Measurements from ENCODE around the gene MAD1L1.
"Not testable (repeated sequence)": the region's sequence is repeated elsewhere in the genome, so short reads cannot be mapped to it uniquely, and the experiment has no call there.

MAD1L1 gene

DNA sequence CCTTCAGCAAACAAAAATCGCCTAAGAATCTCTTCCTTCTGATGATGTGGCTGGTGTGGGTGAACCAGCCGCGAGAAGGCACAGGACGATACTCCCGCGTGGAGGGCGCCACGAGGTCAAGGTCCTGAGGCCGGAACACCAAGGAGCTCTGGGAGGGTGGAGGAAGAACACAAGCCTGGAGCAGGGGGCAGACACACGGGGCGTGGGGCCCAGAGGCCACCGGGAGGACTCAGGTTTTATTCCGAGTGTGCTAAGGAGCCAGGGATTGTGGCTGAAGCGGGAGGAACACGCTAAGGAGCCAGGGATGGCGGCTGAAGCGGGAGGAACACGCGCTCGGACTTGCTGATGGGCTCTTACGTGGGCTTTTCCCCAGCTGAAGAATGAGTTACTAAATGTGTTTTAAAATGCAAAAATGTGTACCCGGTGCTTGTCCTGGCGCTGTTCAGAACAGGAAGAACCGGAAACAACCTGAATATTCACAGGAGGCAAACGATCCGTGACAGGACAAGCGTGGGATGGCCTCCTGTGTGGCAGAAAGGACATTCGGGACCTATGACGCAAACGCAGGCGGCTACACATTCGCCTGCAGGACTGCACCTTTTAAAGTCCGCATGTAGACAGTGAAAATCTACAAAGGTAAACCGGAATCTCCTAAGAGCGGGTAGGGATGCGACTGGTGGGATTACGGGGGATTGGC lies 64.0 kb downstream of the MAD1L1 start:
- DNase-seq = no peak
- no peaks in the 10 kb centered on the region for H3K4me1 ChIP-seq (ENCODE audit: control insufficient read depth, insufficient read depth, low read length, poor library complexity, severe bottlenecking)
- H3K9me3 ChIP-seq (ENCODE audit: control insufficient read depth, low read length) = no peaks in the 10 kb centered on the region

DNA sequence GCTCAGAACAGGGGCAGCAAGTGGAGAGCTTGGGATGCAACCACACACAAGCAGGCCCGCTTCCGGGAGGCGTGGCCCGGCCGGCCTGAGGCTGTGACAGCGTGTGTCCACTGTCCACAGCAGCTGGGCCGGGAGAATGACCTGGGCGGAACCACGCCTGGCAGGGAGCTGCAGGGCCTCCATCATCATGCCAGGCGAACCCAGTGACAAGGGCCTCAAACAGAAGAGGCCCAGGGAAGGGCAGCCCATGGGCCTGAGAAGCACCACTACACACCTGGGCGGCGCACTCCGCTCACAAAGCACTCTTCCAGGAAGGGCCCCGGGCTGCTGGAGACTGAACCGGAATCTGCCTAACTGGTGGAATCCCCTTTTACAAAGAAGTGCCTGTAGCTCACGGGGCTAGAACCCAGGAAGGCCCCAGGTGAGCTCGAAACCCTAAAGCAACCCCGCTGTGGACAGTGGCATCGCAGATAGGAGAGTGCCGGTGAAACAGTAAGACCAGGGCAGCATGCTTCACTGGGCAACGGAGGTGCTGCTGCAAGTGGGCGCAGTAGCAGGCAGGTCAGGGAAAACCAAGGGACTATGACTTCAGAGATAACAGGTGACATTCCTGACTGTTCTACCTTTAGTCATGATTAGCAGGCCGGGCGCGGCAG lies 66.0 kb downstream of the MAD1L1 start:
- DNase-seq = no peak
- H3K27ac ChIP-seq (ENCODE audit: insufficient read depth, low read length, poor library complexity, severe bottlenecking) = no peak overlapping the region
- H3K4me3 ChIP-seq (ENCODE audit: insufficient read depth, low read depth, low read length, poor library complexity, severe bottlenecking) = no peak overlapping the region
- no peaks in the 10 kb centered on the region for H3K27me3 ChIP-seq (replicated peaks; ENCODE audit: control insufficient read depth, insufficient read depth, low read length, poor library complexity, severe bottlenecking)
- H3K4me1 ChIP-seq (ENCODE audit: control insufficient read depth, insufficient read depth, low read length, poor library complexity, severe bottlenecking) = no peaks in the 10 kb centered on the region
- H3K9me3 ChIP-seq (ENCODE audit: control insufficient read depth, low read length) = no peaks in the 10 kb centered on the region
- H3K36me3 ChIP-seq (ENCODE audit: control insufficient read depth, insufficient read depth, low read length) = no peaks in the 10 kb centered on the region

More for the DNA sequence above, 64.0 kb downstream of the MAD1L1 start:
- Histone ChIP-seq H3K27me3 (replicated peaks; ENCODE audit: control insufficient read depth, insufficient read depth, low read length, poor library complexity, severe bottlenecking) (no peaks in the 10 kb centered on the region), H3K36me3 (ENCODE audit: control insufficient read depth, insufficient read depth, low read length) (no peaks in the 10 kb centered on the region), H3K4me3 (ENCODE audit: insufficient read depth, low read depth, low read length, poor library complexity, severe bottlenecking) (no peak overlapping the region), H3K27ac (ENCODE audit: insufficient read depth, low read length, poor library complexity, severe bottlenecking) (no peak overlapping the region)

- no peaks in the 10 kb centered on the region for H3K36me3 ChIP-seq (ENCODE audit: control insufficient read depth, insufficient read depth, low read length)
- no peaks in the 10 kb centered on the region for H3K9me3 ChIP-seq (ENCODE audit: control insufficient read depth, low read length)
- no peak overlapping the region for H3K4me3 ChIP-seq (ENCODE audit: insufficient read depth, low read depth, low read length, poor library complexity, severe bottlenecking)
- no peaks in the 10 kb centered on the region for H3K4me1 ChIP-seq (ENCODE audit: control insufficient read depth, insufficient read depth, low read length, poor library complexity, severe bottlenecking)
- H3K27ac ChIP-seq (ENCODE audit: insufficient read depth, low read length, poor library complexity, severe bottlenecking) = no peak overlapping the region
- H3K27me3 ChIP-seq (replicated peaks; ENCODE audit: control insufficient read depth, insufficient read depth, low read length, poor library complexity, severe bottlenecking) = no peaks in the 10 kb centered on the region
- DNase-seq = no peak
These were observed 66.8 kb downstream of the MAD1L1 start for GRCh38 chr7:2165610-2166594.

DNA sequence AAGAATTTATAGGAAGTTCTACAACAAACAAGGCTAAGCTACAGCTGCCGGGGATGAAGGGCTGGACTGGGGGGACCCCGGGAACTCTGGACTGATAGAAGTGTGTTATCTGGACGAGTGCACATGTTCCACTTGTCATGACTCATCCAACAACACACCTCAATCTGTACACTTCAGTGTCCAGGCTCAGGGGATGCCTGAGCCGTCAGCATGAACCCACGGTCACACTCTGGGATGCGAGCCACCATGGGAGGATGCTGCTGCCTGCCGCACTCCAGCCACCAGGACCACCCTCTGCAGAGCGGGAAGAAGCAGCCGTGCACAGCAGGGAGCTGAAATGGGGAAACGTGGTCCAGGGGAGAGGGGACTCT lies 67.5 kb downstream of the MAD1L1 start:
- DNase-seq = no peak
- no peaks in the 10 kb centered on the region for H3K4me1 ChIP-seq (ENCODE audit: control insufficient read depth, insufficient read depth, low read length, poor library complexity, severe bottlenecking)
- no peaks in the 10 kb centered on the region for H3K9me3 ChIP-seq (ENCODE audit: control insufficient read depth, low read length)
- no peaks in the 10 kb centered on the region for H3K27me3 ChIP-seq (replicated peaks; ENCODE audit: control insufficient read depth, insufficient read depth, low read length, poor library complexity, severe bottlenecking)
- H3K36me3 ChIP-seq (ENCODE audit: control insufficient read depth, insufficient read depth, low read length) = no peaks in the 10 kb centered on the region
- no peak overlapping the region for H3K27ac ChIP-seq (ENCODE audit: insufficient read depth, low read length, poor library complexity, severe bottlenecking)
- no peak overlapping the region for H3K4me3 ChIP-seq (ENCODE audit: insufficient read depth, low read depth, low read length, poor library complexity, severe bottlenecking)

DNA sequence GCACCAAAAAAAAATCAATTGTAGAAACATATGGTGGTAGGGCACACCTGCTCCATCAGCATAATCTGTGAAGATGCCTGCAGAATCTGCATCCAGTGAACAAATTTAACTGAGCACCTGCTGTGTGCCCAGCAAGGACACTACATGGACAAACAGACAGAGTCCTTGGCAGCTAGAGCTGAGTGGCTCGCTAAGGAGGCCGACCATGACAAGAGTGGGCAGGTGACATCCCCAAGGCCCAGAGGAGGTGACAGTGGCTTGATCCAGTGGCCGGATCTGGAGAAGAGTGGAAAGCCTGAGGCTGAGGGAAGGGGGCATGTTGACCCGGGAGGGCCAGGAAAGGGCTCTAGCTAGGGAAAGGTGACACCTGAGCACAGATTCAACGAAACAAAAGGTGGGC lies 68.1 kb downstream of the MAD1L1 start:
- H3K27me3 ChIP-seq (replicated peaks; ENCODE audit: control insufficient read depth, insufficient read depth, low read length, poor library complexity, severe bottlenecking) = no peaks in the 10 kb centered on the region
- no peaks in the 10 kb centered on the region for H3K36me3 ChIP-seq (ENCODE audit: control insufficient read depth, insufficient read depth, low read length)
- no peak overlapping the region for H3K4me3 ChIP-seq (ENCODE audit: insufficient read depth, low read depth, low read length, poor library complexity, severe bottlenecking)
- no peaks in the 10 kb centered on the region for H3K4me1 ChIP-seq (ENCODE audit: control insufficient read depth, insufficient read depth, low read length, poor library complexity, severe bottlenecking)
- DNase-seq = no peak
- no peaks in the 10 kb centered on the region for H3K9me3 ChIP-seq (ENCODE audit: control insufficient read depth, low read length)
- H3K27ac ChIP-seq (ENCODE audit: insufficient read depth, low read length, poor library complexity, severe bottlenecking) = no peak overlapping the region

- no peaks in the 10 kb centered on the region for H3K4me1 ChIP-seq (ENCODE audit: control insufficient read depth, insufficient read depth, low read length, poor library complexity, severe bottlenecking)
- H3K9me3 ChIP-seq (ENCODE audit: control insufficient read depth, low read length) = no peaks in the 10 kb centered on the region
- no peak overlapping the region for H3K27ac ChIP-seq (ENCODE audit: insufficient read depth, low read length, poor library complexity, severe bottlenecking)
- H3K27me3 ChIP-seq (replicated peaks; ENCODE audit: control insufficient read depth, insufficient read depth, low read length, poor library complexity, severe bottlenecking) = no peaks in the 10 kb centered on the region
- H3K4me3 ChIP-seq (ENCODE audit: insufficient read depth, low read depth, low read length, poor library complexity, severe bottlenecking) = no peak overlapping the region
- H3K36me3 ChIP-seq (ENCODE audit: control insufficient read depth, insufficient read depth, low read length) = no peaks in the 10 kb centered on the region
- DNase-seq = no peak
These were observed 68.9 kb downstream of the MAD1L1 start for GRCh38 chr7:2163600-2164555.

DNA sequence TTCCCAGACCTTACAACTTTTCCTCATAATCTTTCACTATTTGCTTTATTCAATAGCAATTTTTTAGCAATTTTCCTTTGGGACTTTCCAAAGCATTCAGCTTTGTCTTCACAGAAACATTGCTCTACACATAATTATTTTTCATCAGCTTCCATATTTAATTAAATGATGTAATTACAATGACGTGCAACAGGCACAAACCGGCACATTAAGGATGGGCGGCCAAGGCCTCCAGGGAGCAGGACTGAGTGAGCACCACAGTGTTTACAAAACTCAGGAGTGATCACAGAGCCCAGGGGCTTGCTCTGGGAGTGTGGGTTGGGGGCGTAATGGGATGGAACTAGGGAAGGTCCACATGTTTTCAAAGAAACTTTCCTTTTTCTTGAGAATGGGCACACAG lies 69.8 kb downstream of the MAD1L1 start:
- Histone ChIP-seq H3K36me3 (ENCODE audit: control insufficient read depth, insufficient read depth, low read length) (no peaks in the 10 kb centered on the region), H3K9me3 (ENCODE audit: control insufficient read depth, low read length) (no peaks in the 10 kb centered on the region), H3K4me3 (ENCODE audit: insufficient read depth, low read depth, low read length, poor library complexity, severe bottlenecking) (no peak overlapping the region), H3K27ac (ENCODE audit: insufficient read depth, low read length, poor library complexity, severe bottlenecking) (no peak overlapping the region), H3K4me1 (ENCODE audit: control insufficient read depth, insufficient read depth, low read length, poor library complexity, severe bottlenecking) (no peaks in the 10 kb centered on the region), H3K27me3 (replicated peaks; ENCODE audit: control insufficient read depth, insufficient read depth, low read length, poor library complexity, severe bottlenecking) (no peaks in the 10 kb centered on the region)
- no peak for DNase-seq

GRCh38 chr7:2162004-2162902 lies 70.5 kb downstream of the MAD1L1 start:
- H3K27me3 ChIP-seq (replicated peaks; ENCODE audit: control insufficient read depth, insufficient read depth, low read length, poor library complexity, severe bottlenecking); H3K27ac ChIP-seq (ENCODE audit: insufficient read depth, low read length, poor library complexity, severe bottlenecking); H3K36me3 ChIP-seq (ENCODE audit: control insufficient read depth, insufficient read depth, low read length); DNase-seq; H3K4me1 ChIP-seq (ENCODE audit: control insufficient read depth, insufficient read depth, low read length, poor library complexity, severe bottlenecking); H3K9me3 ChIP-seq (ENCODE audit: control insufficient read depth, low read length); H3K4me3 ChIP-seq (ENCODE audit: insufficient read depth, low read depth, low read length, poor library complexity, severe bottlenecking): not testable (repeated sequence)

DNA sequence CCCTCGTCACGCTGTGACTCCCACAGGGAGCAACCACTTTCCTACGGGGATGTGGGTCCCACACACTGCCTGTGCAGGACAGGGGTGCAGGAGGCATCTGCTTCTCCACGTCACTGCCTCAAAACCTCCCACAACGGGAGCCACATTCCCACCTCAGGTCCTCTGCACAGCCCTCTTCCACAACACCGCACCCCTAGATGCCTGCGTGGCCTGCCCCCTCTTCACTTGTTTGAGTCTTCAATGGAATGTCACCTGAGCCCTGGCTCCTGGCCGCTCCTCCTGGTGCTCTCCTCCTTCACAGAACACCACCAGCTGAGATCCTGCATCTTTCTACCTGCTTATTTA lies 73.6 kb downstream of the MAD1L1 start:
- no peak for DNase-seq
- no peaks in the 10 kb centered on the region for H3K36me3 ChIP-seq (ENCODE audit: control insufficient read depth, insufficient read depth, low read length)
- H3K4me3 ChIP-seq (ENCODE audit: insufficient read depth, low read depth, low read length, poor library complexity, severe bottlenecking) = no peak overlapping the region
- no peaks in the 10 kb centered on the region for H3K4me1 ChIP-seq (ENCODE audit: control insufficient read depth, insufficient read depth, low read length, poor library complexity, severe bottlenecking)
- H3K27me3 ChIP-seq (replicated peaks; ENCODE audit: control insufficient read depth, insufficient read depth, low read length, poor library complexity, severe bottlenecking) = no peaks in the 10 kb centered on the region
- no peak overlapping the region for H3K27ac ChIP-seq (ENCODE audit: insufficient read depth, low read length, poor library complexity, severe bottlenecking)
- no peaks in the 10 kb centered on the region for H3K9me3 ChIP-seq (ENCODE audit: control insufficient read depth, low read length)

All from effector memory CD4-positive, alpha-beta T cell (primary cell).